K562 (cell line): Measurements from ENCODE around the gene DLAT. TPM values are rescaled to one million over a fixed set of nuclear protein-coding genes. Genes with fewer than 3 reads are reported as not detected.

Source experiments
- ATF1 ChIP-seq, 2 experiments: fragments of 450-650 bp in 1 of 2; IDR thresholded peaks; 2 replicates each; pipeline ENCODE4 v1.6.1; 2016; ENCODE audit warnings: missing compliant biosample characterization in 1 of 2, missing genetic modification characterization in 1 of 2
- ATF7 ChIP-seq: fragments of 450-650 bp; IDR thresholded peaks from 2 replicates; pipeline ENCODE4 v1.7.1; 2014; ENCODE audit warnings: mild to moderate bottlenecking, moderate library complexity
- CBX2 ChIP-seq: fragments of 200-600 bp; sonication (generic); IDR thresholded peaks from one replicate; pipeline ENCODE4 v1.6.1; 2012; ENCODE audit warnings: mild to moderate bottlenecking, low read length, inconsistent platforms; ENCODE audit not compliant: insufficient read depth, poor library complexity, severe bottlenecking
- CREBBP ChIP-seq: IDR thresholded peaks from one replicate; pipeline ENCODE4 v1.6.1; 2012; ENCODE audit warnings: low read depth, mild to moderate bottlenecking, control low read depth, inconsistent platforms, low read length
- ELK1 ChIP-seq: sonication (generic); formaldehyde crosslinking; IDR thresholded peaks from 2 replicates; pipeline ENCODE4 v1.8.1; 2022; ENCODE audit warnings: missing genetic modification reagents
- FOS ChIP-seq: IDR thresholded peaks from 3 replicates; pipeline ENCODE4 v1.6.1; 2011; ENCODE audit not compliant: insufficient read length; ENCODE audit errors: extremely low read depth
- KDM5B ChIP-seq: fragments of 200-600 bp; sonication (generic); IDR thresholded peaks from 2 replicates; pipeline ENCODE4 v1.6.1; 2012; ENCODE audit warnings: low read depth, mild to moderate bottlenecking, moderate library complexity, low read length, control low read depth, inconsistent platforms; ENCODE audit not compliant: insufficient replicate concordance
- MNT ChIP-seq, 2 experiments: fragments of 450-650 bp; conservative IDR thresholded peaks; 2 replicates each; pipeline ENCODE4 v1.6.1; 2017; ENCODE audit warnings: mild to moderate bottlenecking in 2 of 2, moderate library complexity in 2 of 2
- NCOA1 ChIP-seq: fragments of 450-650 bp; IDR thresholded peaks from 2 replicates; pipeline ENCODE4 v1.6.1; 2016; ENCODE audit warnings: low read depth
- NCOR1 ChIP-seq: fragments of 450-650 bp; IDR thresholded peaks from 2 replicates; pipeline ENCODE4 v1.6.1; 2016; ENCODE audit warnings: mild to moderate bottlenecking, moderate library complexity
- RBM17 ChIP-seq: fragments of 200-400 bp; formaldehyde crosslinking; IDR thresholded peaks from 2 replicates; pipeline ENCODE4 v1.6.1; 2017; ENCODE audit warnings: low read depth, mild to moderate bottlenecking, low read length, borderline replicate concordance
- RUNX1 ChIP-seq: sonication (generic); IDR thresholded peaks from 2 replicates; pipeline ENCODE4 v1.6.1; 2016; ENCODE audit warnings: antibody characterized with exemption, low read depth
- TARDBP ChIP-seq: fragments of 450-650 bp; IDR thresholded peaks from 2 replicates; pipeline ENCODE4 v1.6.1; 2016
- TBL1XR1 ChIP-seq, 2 experiments: IDR thresholded peaks; 2 replicates each; pipeline ENCODE4 v1.6.1; 2012; ENCODE audit warnings: improper control_type of control experiment in 2 of 2, low read length in 2 of 2, mild to moderate bottlenecking in 1 of 2
- ZNF124 ChIP-seq: sonication (generic); formaldehyde crosslinking; IDR thresholded peaks from 2 replicates; pipeline ENCODE4 v1.8.1; 2022; ENCODE audit warnings: missing genetic modification reagents
- ZNF253 ChIP-seq: fragments of 250-450 bp; sonication (Bioruptor Pico); conservative IDR thresholded peaks from 2 replicates; pipeline ENCODE4 v1.6.1; 2021; ENCODE audit warnings: mild to moderate bottlenecking
- ZNF274 ChIP-seq: IDR thresholded peaks from 2 replicates; pipeline ENCODE4 v1.6.1; 2011; ENCODE audit warnings: low read depth, mild to moderate bottlenecking, low read length, moderate library complexity, borderline replicate concordance
- polyA plus RNA-seq, 8 experiments: library from polyadenylated mRNA; depleted of rRNA in 4 of 8; stranded (reverse) in 5 of 8; unstranded in 3 of 8; fragments of >200 nt; fragmentation: Nextera tagmentation in 2 of 8; fragmentation: Illumina TruSeq in 1 of 8; extraction: Ambion mirVana in 2 of 8; extraction: Trizol in 1 of 8; gene quantifications; 2 replicates each; pipeline versions ENCODE4 v1.2.1 to v1.2.3, GENCODE V29; 2011 to 2014; ENCODE audit warnings: inconsistent platforms in 1 of 8, missing spikeins in 1 of 8
- total RNA-seq, 7 experiments: library from RNA; depleted of rRNA in 6 of 7; stranded (reverse); fragments of >200 nt in 6 of 7; fragmentation: Illumina TruSeq in 2 of 7; extraction: Trizol in 2 of 7; gene quantifications; 2 replicates each; pipeline versions ENCODE4 v1.2.1 to v1.2.3, GENCODE V29; 2011 to 2021; ENCODE audit warnings: low replicate concordance in 1 of 7
- TF ChIP-seq, protein P1 (sequence below): fragments of 200-800 bp; sonication (Bioruptor generic); IDR thresholded peaks from 2 replicates; pipeline ENCODE4 v1.6.1; 2016; ENCODE audit warnings: missing genetic modification characterization, missing compliant biosample characterization

The DLAT gene
- total and polyA plus RNA-seq, 9 of the 15 experiments (the other 6 are each of a cell fraction or from before 2014, with no cell fraction given), result 41.7 to 152 (median 105) TPM

DNA sequence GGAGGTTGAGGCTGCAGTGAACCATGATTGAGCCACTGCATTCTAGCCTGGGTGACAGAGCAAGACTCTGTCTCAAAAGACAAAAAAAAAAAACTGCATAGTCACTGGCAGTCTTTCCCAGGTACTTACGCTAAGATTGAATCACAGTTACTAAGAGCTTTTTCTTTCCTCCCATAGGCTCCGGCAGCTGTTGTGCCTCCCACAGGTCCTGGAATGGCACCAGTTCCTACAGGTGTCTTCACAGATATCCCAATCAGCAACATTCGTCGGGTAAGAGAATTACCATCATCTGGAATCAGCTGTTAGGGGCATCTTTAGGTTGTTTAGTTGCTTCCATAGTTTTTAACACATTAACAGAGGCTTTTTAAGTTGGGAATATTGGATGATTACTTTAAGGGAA lies 19.8 kb downstream of the DLAT start (continued):
- TF ChIP-seq, protein P1, sequence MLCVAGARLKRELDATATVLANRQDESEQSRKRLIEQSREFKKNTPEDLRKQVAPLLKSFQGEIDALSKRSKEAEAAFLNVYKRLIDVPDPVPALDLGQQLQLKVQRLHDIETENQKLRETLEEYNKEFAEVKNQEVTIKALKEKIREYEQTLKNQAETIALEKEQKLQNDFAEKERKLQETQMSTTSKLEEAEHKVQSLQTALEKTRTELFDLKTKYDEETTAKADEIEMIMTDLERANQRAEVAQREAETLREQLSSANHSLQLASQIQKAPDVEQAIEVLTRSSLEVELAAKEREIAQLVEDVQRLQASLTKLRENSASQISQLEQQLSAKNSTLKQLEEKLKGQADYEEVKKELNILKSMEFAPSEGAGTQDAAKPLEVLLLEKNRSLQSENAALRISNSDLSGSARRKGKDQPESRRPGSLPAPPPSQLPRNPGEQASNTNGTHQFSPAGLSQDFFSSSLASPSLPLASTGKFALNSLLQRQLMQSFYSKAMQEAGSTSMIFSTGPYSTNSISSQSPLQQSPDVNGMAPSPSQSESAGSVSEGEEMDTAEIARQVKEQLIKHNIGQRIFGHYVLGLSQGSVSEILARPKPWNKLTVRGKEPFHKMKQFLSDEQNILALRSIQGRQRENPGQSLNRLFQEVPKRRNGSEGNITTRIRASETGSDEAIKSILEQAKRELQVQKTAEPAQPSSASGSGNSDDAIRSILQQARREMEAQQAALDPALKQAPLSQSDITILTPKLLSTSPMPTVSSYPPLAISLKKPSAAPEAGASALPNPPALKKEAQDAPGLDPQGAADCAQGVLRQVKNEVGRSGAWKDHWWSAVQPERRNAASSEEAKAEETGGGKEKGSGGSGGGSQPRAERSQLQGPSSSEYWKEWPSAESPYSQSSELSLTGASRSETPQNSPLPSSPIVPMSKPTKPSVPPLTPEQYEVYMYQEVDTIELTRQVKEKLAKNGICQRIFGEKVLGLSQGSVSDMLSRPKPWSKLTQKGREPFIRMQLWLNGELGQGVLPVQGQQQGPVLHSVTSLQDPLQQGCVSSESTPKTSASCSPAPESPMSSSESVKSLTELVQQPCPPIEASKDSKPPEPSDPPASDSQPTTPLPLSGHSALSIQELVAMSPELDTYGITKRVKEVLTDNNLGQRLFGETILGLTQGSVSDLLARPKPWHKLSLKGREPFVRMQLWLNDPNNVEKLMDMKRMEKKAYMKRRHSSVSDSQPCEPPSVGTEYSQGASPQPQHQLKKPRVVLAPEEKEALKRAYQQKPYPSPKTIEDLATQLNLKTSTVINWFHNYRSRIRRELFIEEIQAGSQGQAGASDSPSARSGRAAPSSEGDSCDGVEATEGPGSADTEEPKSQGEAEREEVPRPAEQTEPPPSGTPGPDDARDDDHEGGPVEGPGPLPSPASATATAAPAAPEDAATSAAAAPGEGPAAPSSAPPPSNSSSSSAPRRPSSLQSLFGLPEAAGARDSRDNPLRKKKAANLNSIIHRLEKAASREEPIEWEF, result no peak; the same call in 1 of the 2 replicates
- TF ChIP-seq FOS, result no peak
- TF ChIP-seq NCOA1, result peak; percentile 43; the same call in 1 of the 2 replicates
- TF ChIP-seq ZNF274, result no peak
- TF ChIP-seq ATF1 (CRISPR knock-in tag; IDR thresholded peaks at IDR 0.05), result no peak
- TF ChIP-seq ATF1 (tag; IDR thresholded peaks at IDR 0.05), result 0 out of 2 replicates have a peak, but pooled peaks have one; percentile 16
- TF ChIP-seq CBX2, result no peak
- TF ChIP-seq NCOR1, result peak; percentile 68
- TF ChIP-seq RUNX1, result no peak
- no peak for TF ChIP-seq TARDBP
- no peak for TF ChIP-seq ZNF124 (CRISPR knock-in tag)
- no peak for TF ChIP-seq KDM5B
- TF ChIP-seq ELK1 (CRISPR knock-in tag), result no peak
- no peak for TF ChIP-seq RBM17
- TF ChIP-seq ATF7, result no peak
- no peak for TF ChIP-seq CREBBP
- TF ChIP-seq TBL1XR1 (IDR thresholded peaks at IDR 0.05; ENCODE audit: low read length in 2 of 2), result no peak
- TF ChIP-seq MNT (conservative IDR thresholded peaks at IDR 0.05), result no peak
- TF ChIP-seq ZNF253 (CRISPR knock-in tag), result no peak
